SK-N-SH (cell line): ENCODE results near the gene GPR152. TPM values are rescaled to one million over a fixed set of nuclear protein-coding genes. Genes with fewer than 3 reads are reported as not detected.

ENCODE experiments used
- CTCF ChIA-PET: fragments of 300-600, 350-600 bp; formaldehyde crosslinking; extraction: SDS; loops from one replicate; lab custom pipeline; 2021; lab: Yijun Ruan, JAX
- POLR2A ChIA-PET: fragments of 350-600 bp; sonication (Branson Sonifier 250); formaldehyde crosslinking; extraction: SDS; loops from one replicate; lab custom pipeline; 2020; ENCODE audit warnings: antibody characterized with exemption, inconsistent platforms; lab: Yijun Ruan, JAX
- DNase-seq: peaks from one replicate; pipeline ENCODE4 v3.0.0; 2012
- H2AFZ ChIP-seq: fragments of 200-600 bp; sonication (generic); 2 replicates; pipeline ENCODE4 v1.8.1; 2016; ENCODE audit warnings: antibody characterized with exemption, mild to moderate bottlenecking, low read depth
- H3F3A ChIP-seq: fragments of 200-600 bp; sonication (generic); replicated peaks from 2 replicates; pipeline ENCODE3; 2016; ENCODE audit warnings: antibody characterized with exemption, mild to moderate bottlenecking; ENCODE audit not compliant: insufficient read depth
- H3K27ac ChIP-seq, 2 experiments: fragments of 200-500 bp in 1 of 2; fragments of 200-600 bp in 1 of 2; sonication (Bioruptor generic) in 1 of 2; sonication (generic), shearing (Covaris generic) in 1 of 2; 2 replicates each; pipeline versions ENCODE4 v1.5.1 to v1.6.1; 2014 to 2016; ENCODE audit warnings: low read depth in 2 of 2, inconsistent platforms in 1 of 2, low read length in 1 of 2, mild to moderate bottlenecking in 1 of 2, mixed read lengths in 1 of 2
- H3K27me3 ChIP-seq: fragments of 200-600 bp; sonication (generic), shearing (Covaris generic); 2 replicates; pipeline ENCODE4 v1.6.1; 2016; ENCODE audit warnings: mixed run types; ENCODE audit not compliant: insufficient read depth
- H3K36me3 ChIP-seq, 2 experiments: fragments of 200-500 bp in 1 of 2; fragments of 200-600 bp in 1 of 2; sonication (Bioruptor generic) in 1 of 2; sonication (generic) in 1 of 2; replicated peaks in 1 of 2; 2 replicates each; pipeline versions ENCODE3 to v1.5.1; 2014 to 2016; ENCODE audit warnings: low read length in 1 of 2, mild to moderate bottlenecking in 1 of 2; ENCODE audit not compliant: insufficient read depth in 2 of 2, control insufficient read depth in 1 of 2
- H3K4me1 ChIP-seq, 2 experiments: fragments of 200-500 bp in 1 of 2; fragments of 200-600 bp in 1 of 2; sonication (Bioruptor generic) in 1 of 2; sonication (generic), shearing (Covaris generic) in 1 of 2; 2 replicates each; pipeline versions ENCODE4 v1.5.1 to v1.6.1; 2014 to 2016; ENCODE audit warnings: low read depth in 1 of 2, low read length in 1 of 2, mixed run types in 1 of 2; ENCODE audit not compliant: insufficient read depth in 2 of 2, control insufficient read depth in 1 of 2
- H3K4me2 ChIP-seq: fragments of 200-600 bp; sonication (generic), shearing (Covaris generic); 2 replicates; pipeline ENCODE4 v1.6.1; 2017; ENCODE audit warnings: mixed run types
- H3K4me3 ChIP-seq, 2 experiments: fragments of 200-500 bp in 1 of 2; fragments of 200-600 bp in 1 of 2; sonication (Bioruptor generic) in 1 of 2; sonication (generic), shearing (Covaris generic) in 1 of 2; 2 replicates each; pipeline versions ENCODE4 v1.5.1 to v1.8.1; 2014 to 2016; ENCODE audit warnings: low read depth in 2 of 2, inconsistent platforms in 1 of 2, low read length in 1 of 2, mild to moderate bottlenecking in 1 of 2, mixed read lengths in 1 of 2, moderate library complexity in 1 of 2
- H3K79me2 ChIP-seq: fragments of 200-600 bp; sonication (generic); 2 replicates; pipeline ENCODE4 v1.8.1; 2017; ENCODE audit warnings: mild to moderate bottlenecking; ENCODE audit not compliant: insufficient read depth
- H3K9ac ChIP-seq: fragments of 200-600 bp; sonication (generic); 2 replicates; pipeline ENCODE4 v1.6.1; 2017; ENCODE audit warnings: mixed run types
- H3K9me2 ChIP-seq: fragments of 200-600 bp; sonication (generic); 2 replicates; pipeline ENCODE4 v1.6.1; 2017; ENCODE audit warnings: mixed run types
- H3K9me3 ChIP-seq: fragments of 200-600 bp; sonication (generic); 2 replicates; pipeline ENCODE4 v1.6.1; 2017; ENCODE audit warnings: mixed run types, mild to moderate bottlenecking, moderate library complexity
- H4K20me1 ChIP-seq: fragments of 200-600 bp; sonication (generic); 2 replicates; pipeline ENCODE4 v1.6.1; 2017; ENCODE audit warnings: mild to moderate bottlenecking, mixed run types; ENCODE audit not compliant: insufficient read depth
- EP300 ChIP-seq, 2 experiments: IDR thresholded peaks; 2 replicates each; pipeline versions ENCODE4 v1.4.0 to v1.6.1; 2012; ENCODE audit warnings: borderline replicate concordance in 1 of 2, low read depth in 1 of 2, low read length in 1 of 2
- EZH2phosphoT487 ChIP-seq: fragments of 200-600 bp; sonication (generic); IDR thresholded peaks from 2 replicates; pipeline ENCODE4 v1.6.1; 2017; ENCODE audit warnings: low read depth, mixed run types, mild to moderate bottlenecking, antibody characterized with exemption, moderate library complexity, borderline replicate concordance
- IRF3 ChIP-seq: fragments of 150-350 bp; IDR thresholded peaks from 2 replicates; pipeline ENCODE4 v1.6.1; 2016; ENCODE audit warnings: mild to moderate bottlenecking, low read depth, low read length
- MAX ChIP-seq: IDR thresholded peaks from 2 replicates; pipeline ENCODE4 v1.4.0; 2012; ENCODE audit warnings: low read depth
- MEF2A ChIP-seq: IDR thresholded peaks from 2 replicates; pipeline ENCODE4 v1.4.0; 2012; ENCODE audit warnings: low read depth, borderline replicate concordance
- NRF1 ChIP-seq: IDR thresholded peaks from 2 replicates; pipeline ENCODE4 v1.6.1; 2012; ENCODE audit warnings: low read depth, mild to moderate bottlenecking, low read length
- POLR2AphosphoS5 ChIP-seq: IDR thresholded peaks from 2 replicates; pipeline ENCODE4 v1.6.1; 2012; ENCODE audit warnings: low read depth, low read length
- RAD21 ChIP-seq: IDR thresholded peaks from 2 replicates; pipeline ENCODE4 v1.6.1; 2012; ENCODE audit warnings: mild to moderate bottlenecking, low read length
- RCOR1 ChIP-seq: fragments of 150-350 bp; IDR thresholded peaks from 2 replicates; pipeline ENCODE4 v1.6.1; 2017; ENCODE audit warnings: antibody characterized with exemption, low read length
- REST ChIP-seq: IDR thresholded peaks from 2 replicates; pipeline ENCODE4 v1.6.1; 2012; ENCODE audit warnings: mild to moderate bottlenecking, low read depth, low read length, moderate library complexity
- RFX5 ChIP-seq: IDR thresholded peaks from 2 replicates; pipeline ENCODE4 v1.6.1; 2012; ENCODE audit warnings: mild to moderate bottlenecking, improper control_type of control experiment, low read length
- TAF1 ChIP-seq: IDR thresholded peaks from 2 replicates; pipeline ENCODE4 v1.6.1; 2012; ENCODE audit warnings: low read depth, mild to moderate bottlenecking, low read length, moderate library complexity, borderline replicate concordance
- TCF12 ChIP-seq: IDR thresholded peaks from 2 replicates; pipeline ENCODE4 v1.4.0; 2012
- USF1 ChIP-seq: IDR thresholded peaks from 2 replicates; pipeline ENCODE4 v1.4.0; 2012; ENCODE audit warnings: low read depth, borderline replicate concordance
- USF2 ChIP-seq: fragments of 150-350 bp; IDR thresholded peaks from 2 replicates; pipeline ENCODE4 v1.6.1; 2017; ENCODE audit warnings: antibody characterized with exemption, low read length, low read depth, borderline replicate concordance
- YY1 ChIP-seq: IDR thresholded peaks from 2 replicates; pipeline ENCODE4 v1.4.0; 2012; ENCODE audit warnings: low read depth, mild to moderate bottlenecking
- ZBTB33 ChIP-seq: IDR thresholded peaks from 2 replicates; pipeline ENCODE4 v1.4.0; 2012; ENCODE audit warnings: low read depth, borderline replicate concordance
- WGBS: methylation state at CpG from one replicate; pipeline ENCODE4 v1.1.6; 2017; ENCODE audit warnings: low lambda C conversion rate; 5-methylcytosine and 5-hydroxymethylcytosine counted together
- polyA plus RNA-seq, 3 experiments: library from polyadenylated mRNA; depleted of rRNA; stranded (reverse); fragments of >200 nt; gene quantifications; 2 replicates each; pipeline ENCODE4 v1.2.3, GENCODE V29; 2012

GPR152 gene
- polyA plus RNA-seq, 1 of the 3 experiments (the other 2 are of a cell fraction) = not detected

- no peak for DNase-seq
- Histone ChIP-seq H2AFZ (no peak overlapping the region), H3F3A (peaks cover 6% of the 10 kb centered on the region)
- TF ChIP-seq NRF1 = no peak
- no peak for TF ChIP-seq POLR2AphosphoS5
- no peak for TF ChIP-seq TCF12
- TF ChIP-seq IRF3 = no peak
- no peak for TF ChIP-seq RCOR1
- TF ChIP-seq MAX = no peak
- TF ChIP-seq YY1 = no peak
- TF ChIP-seq, all 33 proteins: peak for 0
- Histone ChIP-seq H3K4me3 (no peak overlapping the region), H3K36me3 (peaks cover 0 to 49% of the 10 kb centered on the region in 2 experiments), H3K9me2 (no peaks in the 10 kb centered on the region), H3K9ac (no peak overlapping the region), H3K79me2 (peaks cover 4% of the 10 kb centered on the region), H3K27ac (no peak overlapping the region), H3K4me2 (no peak overlapping the region), H3K4me1 (no peaks in the 10 kb centered on the region), H4K20me1 (no peaks in the 10 kb centered on the region), H3K9me3 (no peaks in the 10 kb centered on the region), H3K27me3 (no peaks in the 10 kb centered on the region)
- 100% methylated on average over 3 of the region's 15 CpGs for WGBS
- POLR2A ChIA-PET = interaction anchor here (1.1 kb wide), 1 partner anchor 9 kb away, joined by 5 read pairs; no protein-coding TSS in a partner anchor
- CTCF ChIA-PET = interaction anchor here (1.5 kb wide), 1 partner anchor 108 kb away, joined by 4 read pairs; no protein-coding TSS in a partner anchor
Observed at GRCh38 chr11:67490727-67491065, 38.2 kb upstream of the GPR152 start.

- Histone ChIP-seq H3K9ac (no peak overlapping the region), H3K4me2 (no peak overlapping the region), H3K36me3 (peaks cover 0 to 47% of the 10 kb centered on the region in 2 experiments), H3K27me3 (no peaks in the 10 kb centered on the region), H2AFZ (no peak overlapping the region), H4K20me1 (no peaks in the 10 kb centered on the region), H3F3A (peaks cover 6% of the 10 kb centered on the region), H3K4me3 (no peak overlapping the region), H3K79me2 (peaks cover 7% of the 10 kb centered on the region), H3K9me2 (no peaks in the 10 kb centered on the region), H3K27ac (no peak overlapping the region), H3K9me3 (no peaks in the 10 kb centered on the region), H3K4me1 (peaks cover 0 to under 1% of the 10 kb centered on the region in 2 experiments; a peak in 1 of 4 replicates)
- no peak for DNase-seq
- CTCF ChIA-PET = interaction anchor here (1.2 to 1.5 kb wide), 3 partner anchors 12 to 133 kb away, joined by 3 to 4 read pairs (median 4); no protein-coding TSS in a partner anchor
- 87% methylated on average over 8 of the region's 23 CpGs for WGBS
- POLR2A ChIA-PET = no interaction called here
- no peak for TF ChIP-seq REST
- no peak for TF ChIP-seq USF2
- TF ChIP-seq TAF1 = no peak
- no peak for TF ChIP-seq RAD21
- TF ChIP-seq USF1 = no peak
- no peak for TF ChIP-seq TCF12
- TF ChIP-seq EZH2phosphoT487 = no peak
- no peak for TF ChIP-seq EP300 (IDR thresholded peaks at IDR 0.05; ENCODE audit: borderline replicate concordance in 1 of 2, low read depth in 1 of 2, low read length in 1 of 2)
- no peak for TF ChIP-seq RFX5
- no peak for TF ChIP-seq ZBTB33
- no peak for TF ChIP-seq MEF2A
Observed at GRCh38 chr11:67489885-67490726, 37.6 kb upstream of the GPR152 start.
